GM18870 (cell line): ENCODE data around the gene CPOX.
A peak's percentile ranks its signal among the peaks of the same experiment; 100 is the strongest.
"Not testable (repeated sequence)": the region's sequence is repeated elsewhere in the genome, so short reads cannot be mapped to it uniquely, and the experiment has no call there.

Experiments
- ATAC-seq: cut with Tn5 transposase; IDR thresholded peaks from one replicate; pipeline ENCODE4 v1.9.1; 2021; ENCODE audit warnings: moderate library complexity; ENCODE audit not compliant: unreplicated experiment

Gene CPOX

DNA sequence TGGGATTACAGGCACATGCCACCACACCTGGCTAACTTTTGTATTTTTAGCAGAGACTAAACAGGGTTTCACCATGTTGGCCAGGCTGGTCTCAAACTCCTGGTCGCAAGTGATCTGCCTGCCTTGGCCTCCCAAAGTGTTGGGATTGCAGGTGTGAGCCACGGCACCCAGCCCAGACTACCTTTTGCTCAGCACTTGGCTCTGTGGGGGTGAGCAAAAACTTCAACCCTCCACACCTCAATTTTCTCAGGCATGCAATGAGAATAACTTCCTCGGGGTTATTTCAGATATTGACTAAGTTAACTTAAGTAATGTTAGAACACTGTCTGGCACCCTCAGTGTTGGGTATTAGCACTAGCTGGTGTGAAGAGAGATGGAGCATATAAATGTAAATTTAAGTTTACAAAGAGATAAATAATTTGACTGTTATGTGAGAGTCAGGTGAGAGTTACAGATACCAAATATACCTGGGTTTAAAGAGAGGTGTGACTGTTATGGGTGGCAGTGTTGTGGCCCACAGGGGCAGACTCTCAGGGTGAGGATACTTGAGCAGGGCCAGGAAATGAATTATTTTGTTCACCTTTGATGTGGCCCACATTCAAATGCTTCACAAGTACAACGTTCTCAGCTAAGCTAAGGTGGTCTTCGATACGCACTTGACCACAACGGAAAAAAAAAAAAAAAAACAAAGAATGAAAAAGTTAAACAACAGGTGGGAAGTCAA lies 29.0 kb downstream of the CPOX start:
- no peak for ATAC-seq

DNA sequence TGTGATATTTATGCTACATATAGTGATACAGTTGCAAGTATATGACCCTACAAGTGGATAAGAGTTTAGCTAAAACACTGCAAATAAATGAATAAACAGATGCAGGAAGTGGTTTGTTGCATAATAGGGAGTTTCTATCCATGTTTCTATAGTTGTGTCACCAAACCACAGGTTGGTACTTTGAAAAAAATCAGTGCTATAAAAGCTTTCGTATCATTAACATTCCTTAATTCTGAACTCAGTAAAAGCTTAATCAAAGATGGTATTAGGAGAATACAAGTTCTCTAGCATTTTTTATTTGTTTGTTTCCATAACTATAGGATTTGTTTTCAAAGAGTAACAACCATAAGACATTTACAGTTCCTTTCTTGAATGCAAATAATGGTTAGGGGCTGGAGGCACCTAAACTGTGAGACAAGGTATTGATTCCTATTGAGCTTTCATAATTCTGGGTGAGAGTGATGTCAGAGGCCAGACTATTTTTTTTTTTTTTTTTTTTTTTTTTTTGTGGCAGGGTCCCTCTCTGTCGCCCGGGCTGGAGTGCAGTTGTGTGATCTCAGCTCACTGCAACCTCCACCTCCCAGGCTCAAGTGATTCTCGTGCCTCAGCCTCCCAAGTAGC lies 29.6 kb downstream of the CPOX start:
- peak; percentile 57 for ATAC-seq

DNA sequence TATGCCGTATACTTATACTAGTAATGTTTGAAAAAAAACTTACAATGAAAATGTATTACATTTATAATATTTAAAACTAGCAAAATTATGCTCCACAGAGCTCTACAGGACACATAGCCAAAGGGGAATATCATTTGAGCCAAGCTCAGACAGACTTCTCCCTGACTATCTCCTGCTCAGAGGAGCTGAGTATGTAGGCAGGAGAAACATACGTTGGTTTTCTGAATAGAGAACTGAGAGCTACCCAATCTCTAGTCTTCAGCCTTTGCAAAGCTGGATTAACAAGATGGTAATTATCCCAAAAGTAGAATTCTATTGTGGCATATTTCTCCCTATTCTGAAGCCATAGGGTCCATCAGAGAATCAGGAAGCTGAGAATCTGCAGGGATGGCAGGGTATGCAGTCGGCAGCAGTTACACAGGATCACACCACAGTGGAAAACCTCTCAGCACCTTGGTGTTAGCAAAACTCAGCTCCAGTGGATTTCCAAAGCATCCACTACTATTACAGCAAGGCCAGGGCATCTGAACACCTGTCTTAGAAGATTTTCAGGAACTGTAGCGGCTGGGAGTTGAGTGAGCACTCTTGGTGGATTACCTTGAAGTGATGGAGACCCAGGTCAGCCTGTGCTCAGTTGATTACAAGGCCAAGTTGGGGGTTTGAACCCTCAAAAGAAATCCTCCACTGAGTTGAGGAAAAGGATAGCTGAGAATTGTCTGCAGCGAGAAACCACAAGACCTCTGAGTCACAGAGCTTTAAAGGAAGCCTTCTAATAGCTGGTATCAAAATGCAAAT lies 31.5 kb downstream of the CPOX start:
- ATAC-seq = no peak

DNA sequence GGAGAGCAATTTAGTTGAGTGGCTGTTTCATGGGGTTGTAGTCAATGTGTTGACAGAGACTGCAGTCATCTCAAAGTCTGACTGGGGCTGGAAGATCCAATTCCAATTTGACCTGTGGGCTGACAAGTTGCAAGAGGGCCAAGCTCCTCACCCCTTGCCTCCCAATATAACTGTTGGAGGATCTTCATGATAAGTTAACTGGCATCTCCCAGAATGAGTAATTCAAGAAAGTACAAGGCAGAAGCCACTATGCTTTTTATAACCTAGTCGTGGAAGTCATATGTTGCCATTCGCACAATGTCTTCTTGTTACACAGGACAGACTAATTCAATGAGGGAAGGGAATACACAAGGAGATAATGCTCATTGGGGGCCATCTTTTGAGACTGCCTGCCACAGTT lies 32.5 kb downstream of the CPOX start:
- ATAC-seq = no peak

DNA sequence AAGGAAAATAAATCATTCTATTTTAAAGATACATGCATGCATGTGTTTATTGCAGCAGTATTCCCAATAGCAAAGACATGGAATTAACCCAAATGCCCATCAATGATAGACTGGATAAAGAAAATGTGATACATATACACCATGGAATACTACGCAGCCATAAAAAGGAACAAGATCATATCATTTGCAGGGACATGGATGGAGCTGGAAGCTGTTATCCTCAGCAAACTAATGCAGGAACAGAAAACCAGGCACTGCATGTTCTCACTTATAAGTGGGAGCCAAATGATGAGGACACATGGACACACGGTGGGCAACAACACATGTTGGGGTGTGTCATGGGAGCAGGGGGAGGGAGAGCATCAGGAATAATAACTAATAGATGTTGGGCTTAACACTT lies 33.6 kb downstream of the CPOX start:
- not testable (repeated sequence) for ATAC-seq

- ATAC-seq = no peak
Observed at GRCh38 chr3:98558100-98558827, 35.1 kb downstream of the CPOX start.

DNA sequence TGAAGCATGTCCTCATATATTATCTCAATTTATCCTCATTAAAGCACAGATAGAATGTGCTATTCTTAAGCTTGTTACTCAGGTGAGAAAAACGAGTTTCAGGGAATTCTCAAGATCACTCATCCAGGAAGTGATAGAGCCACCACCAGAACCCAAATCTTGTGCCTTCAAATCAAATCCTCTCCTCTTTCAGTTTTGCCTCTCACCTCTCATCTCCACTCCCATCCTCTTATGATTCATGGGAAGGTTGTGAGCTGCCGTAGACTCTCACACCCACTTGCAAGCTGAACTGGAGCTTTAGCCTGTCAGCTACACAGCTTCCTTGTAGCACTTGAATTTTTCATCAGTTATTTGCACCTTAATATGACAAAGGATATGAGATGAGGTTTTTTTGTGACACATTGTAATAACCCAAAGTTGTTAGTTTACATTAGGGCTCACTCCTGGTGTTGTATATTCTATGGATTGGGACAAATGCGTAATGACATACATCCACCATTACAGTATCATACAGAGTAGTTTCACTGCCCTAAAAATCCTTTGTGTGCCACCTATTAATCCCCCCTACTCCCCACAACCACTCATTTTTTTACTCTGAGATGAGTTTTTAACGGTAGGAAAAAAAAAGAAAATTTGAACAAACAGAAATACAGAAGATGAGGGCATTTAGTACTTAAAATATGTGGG lies 35.9 kb downstream of the CPOX start:
- no peak for ATAC-seq

DNA sequence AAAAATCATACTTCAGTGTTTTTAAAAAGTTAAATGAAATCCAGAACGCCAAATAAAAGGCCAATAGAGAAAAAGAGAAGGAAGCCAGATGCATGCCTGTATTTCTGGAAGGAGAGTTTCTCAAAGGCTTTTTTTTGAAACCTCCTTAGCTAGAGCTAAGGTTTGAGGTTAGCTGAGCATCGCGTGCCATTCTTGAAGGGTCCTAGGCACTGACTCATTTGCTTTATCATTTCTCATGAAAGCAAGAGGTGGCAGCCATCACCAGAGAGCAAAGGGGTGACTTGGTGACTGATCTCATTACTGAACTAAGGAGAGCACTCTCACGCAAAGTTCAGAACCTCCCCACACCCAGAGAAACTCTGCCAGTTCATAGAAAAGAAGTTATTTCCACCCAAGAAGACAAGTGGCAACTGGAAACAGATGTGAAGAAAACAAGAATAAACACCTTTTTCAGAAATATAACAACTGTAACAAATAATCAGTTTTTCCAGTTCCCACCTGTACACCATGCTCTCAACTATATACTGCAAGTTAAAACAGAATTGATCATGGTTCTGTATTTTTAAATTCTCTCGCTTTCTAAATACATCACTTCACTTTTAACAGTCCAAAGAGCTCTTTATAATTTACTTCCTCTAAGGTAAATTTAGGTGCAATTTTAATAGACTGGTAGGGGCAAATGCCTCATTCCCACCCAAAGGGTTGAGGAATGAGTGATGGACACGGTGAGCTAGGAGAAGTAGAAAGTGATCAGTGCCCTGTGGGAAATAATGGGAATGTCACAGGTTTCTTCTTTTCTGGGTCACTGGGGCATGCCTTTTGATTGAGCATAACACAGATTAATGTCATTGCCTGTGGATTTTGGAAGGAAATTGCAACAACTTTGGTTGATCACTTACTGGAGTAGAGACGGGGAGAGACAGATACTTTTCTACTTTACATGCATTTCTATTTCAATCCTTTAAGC lies 37.0 kb downstream of the CPOX start:
- peak; percentile 75 for ATAC-seq

DNA sequence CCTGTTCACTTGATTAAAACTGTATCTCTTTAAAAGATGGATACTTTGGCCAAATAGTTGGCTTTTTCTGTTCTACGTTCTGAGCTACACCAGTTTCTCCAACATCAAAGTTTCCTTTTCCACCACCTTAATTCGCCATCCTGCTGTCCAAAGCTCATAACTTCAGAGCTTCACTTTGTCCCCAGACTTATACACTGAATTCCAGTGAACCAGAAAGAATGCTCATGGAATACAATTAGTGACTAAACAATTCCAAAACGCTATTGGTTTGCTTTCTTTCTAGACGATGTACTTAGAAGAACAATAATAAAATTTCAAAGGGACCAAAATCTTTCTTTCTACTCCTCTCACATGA lies 38.4 kb downstream of the CPOX start:
- no peak for ATAC-seq

DNA sequence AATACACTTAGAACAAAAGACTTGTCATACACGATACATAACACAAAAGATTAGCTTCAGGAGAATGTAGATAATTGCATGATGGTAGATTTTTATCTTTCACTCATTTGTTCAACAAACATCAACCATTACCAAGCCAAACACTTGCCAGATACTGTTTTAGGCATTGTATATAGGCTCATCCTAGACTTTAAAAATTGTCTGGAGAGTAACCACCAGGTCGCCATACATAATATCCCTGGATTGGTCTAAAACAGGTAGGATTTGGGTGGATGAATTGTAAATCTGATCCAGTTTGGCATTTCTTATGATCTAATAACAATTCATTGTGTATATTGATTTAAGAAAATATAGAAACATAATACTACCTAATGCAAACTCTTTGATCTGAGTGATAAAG lies 38.8 kb downstream of the CPOX start:
- no peak for ATAC-seq

DNA sequence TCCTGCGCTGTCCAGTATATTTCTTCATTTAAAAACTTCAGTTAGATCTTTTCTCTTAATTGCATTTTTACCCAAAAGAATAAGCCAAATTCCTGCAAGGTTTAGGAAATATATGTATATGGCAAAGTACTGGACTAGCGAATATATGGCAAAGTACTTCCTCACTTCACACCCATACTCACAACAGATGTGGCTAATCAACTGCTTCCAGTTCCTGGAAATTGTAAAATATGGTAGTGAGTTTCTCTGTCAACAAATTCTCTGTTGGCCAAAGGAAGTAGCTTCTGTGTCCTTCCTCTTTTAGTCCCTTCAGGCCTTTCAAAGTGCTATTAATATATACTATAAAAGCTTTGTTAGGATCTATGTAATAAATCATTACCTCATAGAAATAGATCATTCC lies 39.7 kb downstream of the CPOX start:
- no peak for ATAC-seq

DNA sequence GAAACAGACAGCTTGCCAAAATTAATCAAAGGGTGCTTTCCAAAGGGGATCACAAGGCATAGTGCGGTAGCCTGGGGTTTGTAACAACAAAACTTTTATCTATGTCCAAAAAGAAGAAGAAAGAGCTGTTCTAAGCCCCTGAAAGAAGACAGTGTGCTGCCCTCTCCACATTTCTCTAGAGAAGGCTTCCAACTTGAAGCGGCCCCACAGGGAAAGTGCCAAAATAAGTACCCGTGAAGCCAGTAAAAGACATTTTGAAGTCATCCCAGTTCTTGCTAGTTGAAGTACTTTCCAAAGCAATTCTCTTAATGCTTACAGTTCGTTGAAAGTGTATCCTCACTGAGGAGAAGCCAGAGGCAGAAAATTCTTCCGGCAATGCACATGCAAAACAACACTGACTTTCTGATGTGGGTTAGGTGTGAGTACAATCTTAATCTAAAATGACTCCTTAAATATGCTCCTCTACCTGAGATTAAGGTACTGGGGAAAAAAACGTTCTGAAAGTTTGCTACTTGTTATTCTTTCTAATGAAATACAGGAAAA lies 40.3 kb downstream of the CPOX start:
- ATAC-seq = no peak

- ATAC-seq = no peak
Observed at GRCh38 chr3:98552232-98553020, 41.0 kb downstream of the CPOX start.

- no peak for ATAC-seq
Observed at GRCh38 chr3:98551754-98552153, 41.7 kb downstream of the CPOX start.

- ATAC-seq = no peak
Observed at GRCh38 chr3:98551236-98551635, 42.2 kb downstream of the CPOX start.

GRCh38 chr3:98550833-98551232 lies 42.6 kb downstream of the CPOX start:
- ATAC-seq = no peak

DNA sequence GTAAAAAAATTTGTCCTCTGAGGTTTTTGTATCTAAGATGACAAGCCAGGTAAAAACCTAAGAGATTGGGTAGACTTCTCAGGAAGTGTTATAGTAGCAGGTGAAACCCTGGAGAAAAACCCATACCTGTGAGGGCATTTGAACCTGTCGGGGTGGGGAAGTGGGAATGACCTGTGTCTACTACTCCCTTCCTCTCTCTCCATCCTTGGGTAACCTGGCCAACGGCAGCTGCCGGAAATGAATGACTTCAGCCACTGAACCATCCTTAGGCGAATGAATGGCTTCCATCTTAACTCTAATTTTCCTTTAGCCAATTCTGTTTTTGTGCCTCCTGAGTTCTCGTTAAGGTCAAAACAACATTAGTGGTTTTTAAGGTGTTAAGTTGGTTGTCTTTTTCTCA lies 44.9 kb downstream of the CPOX start:
- no peak for ATAC-seq

- ATAC-seq = peak; percentile 49
Observed at GRCh38 chr3:98545940-98546339, 47.5 kb downstream of the CPOX start.

DNA sequence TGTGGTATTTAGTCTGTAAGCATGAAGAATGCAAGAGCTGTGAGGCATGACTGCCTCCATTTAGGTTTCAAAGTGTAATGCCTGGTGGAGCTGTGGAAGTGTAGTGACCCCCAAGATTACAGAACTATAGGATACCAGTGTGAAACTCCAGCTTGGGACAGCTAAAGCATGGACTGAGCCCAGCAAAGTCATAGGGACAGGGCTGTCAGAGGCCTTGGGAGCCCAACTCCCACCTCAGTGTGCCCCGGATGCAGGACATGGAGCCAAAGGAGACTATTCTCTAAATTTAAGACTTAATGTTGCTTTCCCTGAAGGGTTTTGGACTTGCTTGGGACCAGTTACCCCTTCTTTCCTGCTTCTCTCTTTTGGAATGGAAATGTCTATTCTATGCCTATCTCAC lies 50.8 kb downstream of the CPOX start:
- no peak for ATAC-seq
